ENCODE data around the gene SORL1. TPM values are rescaled to one million over a fixed set of nuclear protein-coding genes. Genes with fewer than 3 reads are reported as not detected.

Gene SORL1
- total RNA-seq, 6 experiments from 2014 or later: 0.19 to 0.48 (median 0.36) TPM

DNA sequence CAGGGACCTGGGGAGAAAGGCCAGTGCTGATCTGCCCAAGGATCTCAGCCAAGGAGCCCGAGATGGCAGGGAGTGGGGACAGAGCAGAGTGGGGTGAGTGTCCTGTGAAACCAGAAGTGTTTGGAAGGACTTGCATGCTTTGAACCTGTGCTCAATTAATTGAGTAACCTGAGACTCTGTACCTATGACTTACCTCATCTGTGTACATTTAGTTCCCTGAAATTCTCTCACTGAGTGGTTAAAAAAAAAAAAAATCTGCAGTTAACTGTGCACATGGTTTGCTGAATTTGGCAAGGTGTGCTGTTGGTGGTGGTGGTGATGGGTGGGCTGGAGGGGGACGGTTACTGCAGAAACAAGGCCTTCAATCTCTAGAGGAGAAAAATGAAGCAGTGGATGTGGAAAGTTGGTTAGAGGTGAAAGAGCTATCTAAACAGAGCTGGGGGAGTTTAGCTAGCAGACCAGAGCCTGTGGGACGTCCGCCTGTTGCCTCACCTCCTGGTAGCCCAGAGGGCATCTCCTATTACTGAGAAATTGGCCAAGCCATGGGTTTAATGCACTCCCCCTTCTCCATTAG lies 8.9 kb downstream of the SORL1 start:
- Mint-ChIP-seq H3K36me3 (ENCODE audit: low read depth) (no peaks in the 10 kb centered on the region), H3K4me1 (ENCODE audit: low read depth) (peaks cover 30% of the 10 kb centered on the region), H3K4me3 (no peak overlapping the region), H3K27me3 (ENCODE audit: insufficient read depth) (peaks cover 14% of the 10 kb centered on the region; the same call in 1 of the 2 replicates), H3K27ac (no peak overlapping the region), H3K9me3 (no peaks in the 10 kb centered on the region)
- TF ChIP-seq, protein P1, sequence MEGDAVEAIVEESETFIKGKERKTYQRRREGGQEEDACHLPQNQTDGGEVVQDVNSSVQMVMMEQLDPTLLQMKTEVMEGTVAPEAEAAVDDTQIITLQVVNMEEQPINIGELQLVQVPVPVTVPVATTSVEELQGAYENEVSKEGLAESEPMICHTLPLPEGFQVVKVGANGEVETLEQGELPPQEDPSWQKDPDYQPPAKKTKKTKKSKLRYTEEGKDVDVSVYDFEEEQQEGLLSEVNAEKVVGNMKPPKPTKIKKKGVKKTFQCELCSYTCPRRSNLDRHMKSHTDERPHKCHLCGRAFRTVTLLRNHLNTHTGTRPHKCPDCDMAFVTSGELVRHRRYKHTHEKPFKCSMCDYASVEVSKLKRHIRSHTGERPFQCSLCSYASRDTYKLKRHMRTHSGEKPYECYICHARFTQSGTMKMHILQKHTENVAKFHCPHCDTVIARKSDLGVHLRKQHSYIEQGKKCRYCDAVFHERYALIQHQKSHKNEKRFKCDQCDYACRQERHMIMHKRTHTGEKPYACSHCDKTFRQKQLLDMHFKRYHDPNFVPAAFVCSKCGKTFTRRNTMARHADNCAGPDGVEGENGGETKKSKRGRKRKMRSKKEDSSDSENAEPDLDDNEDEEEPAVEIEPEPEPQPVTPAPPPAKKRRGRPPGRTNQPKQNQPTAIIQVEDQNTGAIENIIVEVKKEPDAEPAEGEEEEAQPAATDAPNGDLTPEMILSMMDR (IDR thresholded peaks at IDR 0.05): no peak
- no peak for DNase-seq

DNA sequence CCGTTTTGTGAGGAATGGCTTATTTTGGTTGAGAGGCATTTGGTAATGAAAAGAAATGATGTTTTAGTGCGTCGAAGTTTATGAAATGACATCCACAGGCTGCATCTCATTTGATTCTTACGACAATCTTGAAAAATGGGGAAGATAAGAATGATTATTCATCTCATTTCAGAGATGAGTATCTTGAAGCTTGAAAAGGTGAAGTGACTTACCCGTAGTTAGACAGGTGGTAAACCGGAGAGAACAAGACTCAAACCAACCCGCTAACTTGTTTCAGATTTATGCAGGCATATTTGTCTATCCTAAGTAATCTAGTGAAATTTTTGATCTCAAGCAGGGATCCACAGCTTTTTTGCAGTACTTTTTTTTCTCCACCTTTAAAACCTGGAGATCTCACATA lies 9.7 kb downstream of the SORL1 start:
- H3K27me3 Mint-ChIP-seq (ENCODE audit: insufficient read depth): peaks cover 12% of the 10 kb centered on the region; the same call in 1 of the 2 replicates
- DNase-seq: no peak
- TF ChIP-seq, protein P1 (IDR thresholded peaks at IDR 0.05): no peak
- peaks cover 39% of the 10 kb centered on the region for H3K4me1 Mint-ChIP-seq (ENCODE audit: low read depth)
- no peaks in the 10 kb centered on the region for H3K36me3 Mint-ChIP-seq (ENCODE audit: low read depth)
- H3K4me3 Mint-ChIP-seq: no peak overlapping the region
- H3K27ac Mint-ChIP-seq: no peak overlapping the region
- no peaks in the 10 kb centered on the region for H3K9me3 Mint-ChIP-seq

DNA sequence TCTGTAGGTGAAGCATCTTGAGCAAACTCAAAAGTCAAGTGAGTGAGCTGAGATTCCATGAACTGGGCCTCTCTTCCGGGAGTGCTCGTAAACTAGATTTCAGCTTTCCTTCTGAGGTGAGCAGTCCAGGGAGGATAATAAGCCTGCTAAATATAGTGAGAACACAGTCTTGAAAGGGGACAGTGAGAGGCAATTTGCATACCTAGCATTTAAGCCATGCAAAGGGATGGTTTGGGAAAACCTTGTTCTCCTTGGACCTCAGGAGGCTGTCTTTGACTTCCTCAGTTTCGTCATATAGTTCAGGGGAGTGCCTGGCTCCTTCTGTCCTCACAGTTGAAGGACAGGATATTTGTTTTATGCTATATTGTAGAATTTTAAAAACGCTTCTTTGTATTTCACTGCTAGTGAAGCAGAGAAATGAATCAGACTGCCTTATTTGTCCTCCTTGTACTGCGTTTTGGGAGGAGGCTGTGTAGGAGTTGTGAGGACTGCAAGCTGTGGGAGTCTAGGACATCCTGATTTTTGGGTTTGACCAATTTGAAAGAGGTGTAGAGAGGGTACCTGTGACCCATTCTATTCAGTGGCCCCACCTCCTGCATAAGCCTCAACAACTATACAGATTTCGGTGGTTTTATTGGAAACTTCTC lies 11.7 kb downstream of the SORL1 start:
- peak overlapping the region; percentile 86 for H3K27ac Mint-ChIP-seq
- peaks cover 50% of the 10 kb centered on the region for H3K4me1 Mint-ChIP-seq (ENCODE audit: low read depth)
- H3K9me3 Mint-ChIP-seq: no peaks in the 10 kb centered on the region
- TF ChIP-seq, protein P1 (IDR thresholded peaks at IDR 0.05): no peak
- peaks cover 11% of the 10 kb centered on the region; the same call in 1 of the 2 replicates for H3K27me3 Mint-ChIP-seq (ENCODE audit: insufficient read depth)
- no peaks in the 10 kb centered on the region for H3K36me3 Mint-ChIP-seq (ENCODE audit: low read depth)
- H3K4me3 Mint-ChIP-seq: 0 out of 2 replicates have a peak overlapping the region, but pooled peaks have one; percentile 64
- no peak for DNase-seq

DNA sequence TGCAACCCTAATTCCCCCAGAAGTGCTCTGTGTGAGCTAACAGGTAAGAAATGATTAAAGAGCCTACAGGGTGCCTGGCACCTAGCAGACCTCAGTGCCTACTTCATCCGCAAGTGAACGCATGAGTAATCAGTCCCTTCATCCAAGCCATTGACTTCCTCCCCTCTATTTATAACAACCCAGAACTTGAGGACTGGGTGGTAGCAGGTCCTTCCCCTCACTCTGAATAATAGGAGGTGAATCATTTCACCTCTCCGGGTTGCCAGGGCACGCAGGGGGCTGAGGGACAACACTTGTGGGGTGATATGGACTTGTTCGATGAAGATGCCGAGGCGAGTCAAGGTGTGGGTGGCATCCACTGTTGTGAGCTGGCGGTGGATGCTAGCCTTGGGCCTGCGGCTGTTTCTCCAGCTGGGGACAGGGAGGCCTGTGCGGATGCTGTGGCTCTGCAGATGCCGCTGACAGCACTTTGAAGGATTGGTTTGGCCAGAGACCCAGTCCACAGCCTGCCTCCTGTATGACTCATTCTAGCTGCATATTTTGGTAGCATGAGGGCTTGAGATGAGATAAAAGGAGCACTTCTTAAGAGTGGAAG lies 12.3 kb downstream of the SORL1 start:
- peak overlapping the region; percentile 64 for H3K4me3 Mint-ChIP-seq
- peak overlapping the region; percentile 86 for H3K27ac Mint-ChIP-seq
- H3K36me3 Mint-ChIP-seq (ENCODE audit: low read depth): no peaks in the 10 kb centered on the region
- peaks cover 50% of the 10 kb centered on the region for H3K4me1 Mint-ChIP-seq (ENCODE audit: low read depth)
- H3K27me3 Mint-ChIP-seq (ENCODE audit: insufficient read depth): peaks cover 6% of the 10 kb centered on the region; the same call in 1 of the 2 replicates
- no peaks in the 10 kb centered on the region for H3K9me3 Mint-ChIP-seq
- peak; percentile 90 for DNase-seq
- TF ChIP-seq, protein P1 (IDR thresholded peaks at IDR 0.05): no peak

DNA sequence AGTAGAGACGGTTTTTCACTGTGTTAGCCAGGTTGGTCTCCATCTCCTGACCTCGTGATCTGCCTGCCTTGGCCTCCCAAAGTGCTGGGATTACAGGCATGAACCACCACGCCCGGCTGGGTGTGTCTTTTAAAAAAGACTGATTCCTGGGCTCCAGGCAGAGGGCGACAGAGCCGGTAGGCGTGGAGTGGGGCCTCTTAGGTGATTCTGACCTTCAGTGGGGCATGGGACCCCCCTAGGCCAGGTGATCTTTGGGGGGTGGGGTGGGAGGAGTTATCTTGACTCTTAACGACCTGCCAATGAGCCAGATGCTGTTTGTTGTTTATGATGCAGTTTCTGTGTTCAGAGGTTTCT lies 13.6 kb downstream of the SORL1 start:
- no peaks in the 10 kb centered on the region for H3K9me3 Mint-ChIP-seq
- TF ChIP-seq, protein P1 (IDR thresholded peaks at IDR 0.05): no peak
- peak overlapping the region; percentile 75; the same call in 1 of the 2 replicates for H3K4me3 Mint-ChIP-seq
- no peaks in the 10 kb centered on the region for H3K27me3 Mint-ChIP-seq (ENCODE audit: insufficient read depth)
- no peaks in the 10 kb centered on the region for H3K36me3 Mint-ChIP-seq (ENCODE audit: low read depth)
- no peak for DNase-seq
- peaks cover 50% of the 10 kb centered on the region for H3K4me1 Mint-ChIP-seq (ENCODE audit: low read depth)
- H3K27ac Mint-ChIP-seq: peak overlapping the region; percentile 81

All from HFFc6 (cell line).